ENCODE measurements around the gene TIGD4.

GRCh38 chr4:152723236-152723635, 56.3 kb downstream of the TIGD4 start:
- TF ChIP-seq POLR2A (IDR thresholded peaks at IDR 0.05): no peak
- TF ChIP-seq CTCF (IDR thresholded peaks at IDR 0.05): no peak
